ENCODE measurements around the gene RHOBTB3.
"Not testable (repeated sequence)": the region's sequence is repeated elsewhere in the genome, so short reads cannot be mapped to it uniquely, and the experiment has no call there.

RHOBTB3 gene

DNA sequence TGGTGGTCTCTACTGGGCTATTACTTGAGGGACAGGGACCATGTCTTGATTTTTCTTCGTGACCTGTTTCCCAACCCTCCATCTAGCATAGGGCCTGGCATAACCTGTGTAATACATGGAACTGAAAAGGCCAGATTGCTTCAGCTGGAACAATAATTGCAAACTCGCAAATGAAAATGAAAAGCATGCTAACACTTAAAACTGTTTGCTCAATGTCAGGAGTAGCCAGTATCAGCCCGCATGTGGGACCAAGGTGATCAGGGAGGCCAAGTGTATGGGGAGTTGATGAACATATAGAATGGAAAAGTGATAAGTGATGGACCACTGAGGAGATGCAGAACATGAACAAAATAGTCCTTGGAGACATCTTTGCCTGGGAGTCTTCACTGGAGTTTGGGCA is 66.2 kb downstream of the RHOBTB3 start:
- FAIRE-seq (no peak), DNase-seq (ENCODE audit: low spot score) (no peak)

DNA sequence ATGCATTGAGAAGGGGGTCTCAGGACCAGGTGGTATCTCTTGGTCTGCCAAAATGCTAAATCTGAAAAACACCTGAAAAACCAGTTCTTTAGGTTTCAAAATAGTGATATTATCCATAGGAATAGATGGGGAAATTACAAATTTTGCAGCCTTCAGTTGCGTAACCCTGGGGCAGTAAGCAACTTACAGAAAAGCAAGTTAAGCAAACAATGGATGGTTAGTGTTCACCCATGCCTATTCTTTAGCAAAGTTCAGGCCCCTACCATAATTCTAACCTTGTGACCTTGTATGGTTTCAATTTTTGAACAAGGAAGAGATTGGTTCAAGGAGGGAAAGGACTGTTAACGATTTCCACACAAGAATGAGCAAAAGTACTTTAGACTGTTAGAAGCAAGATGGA is 66.9 kb downstream of the RHOBTB3 start:
- DNase-seq (ENCODE audit: low spot score) = no peak
- FAIRE-seq = no peak

GRCh38 chr5:95798545-95798944 is 67.4 kb downstream of the RHOBTB3 start:
- FAIRE-seq (no peak), DNase-seq (ENCODE audit: low spot score) (no peak)

DNA sequence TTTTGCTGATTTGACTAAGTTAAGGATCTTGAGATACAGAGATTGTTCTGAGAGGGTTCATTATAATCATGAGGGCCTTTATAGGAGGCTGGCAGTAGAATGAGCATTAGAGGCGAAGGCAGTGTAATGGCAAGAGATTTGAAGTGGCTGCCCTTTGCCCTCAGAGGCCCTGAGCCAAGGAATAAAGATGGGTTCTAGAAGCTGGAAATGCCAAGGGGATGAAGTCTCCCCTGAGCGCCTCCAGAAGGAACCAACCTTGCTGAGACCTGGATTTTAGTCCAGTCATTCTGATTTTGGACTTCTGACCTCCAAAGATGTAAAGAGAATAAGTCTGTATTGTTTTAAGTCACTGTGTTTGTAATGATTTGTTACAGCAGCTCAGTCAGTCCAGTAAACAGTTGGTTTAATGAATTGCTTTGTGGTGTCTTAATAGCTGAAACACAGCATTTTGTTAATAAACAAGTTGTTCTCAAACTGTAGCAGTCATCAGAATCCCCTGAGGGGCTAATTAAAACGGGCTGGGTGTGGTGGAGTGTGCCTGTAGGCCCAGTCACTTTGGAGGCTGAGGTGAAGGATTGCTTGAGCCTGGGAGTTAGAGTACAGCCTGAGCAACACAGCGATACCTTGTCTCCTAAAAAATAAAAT is 68.2 kb downstream of the RHOBTB3 start:
- FAIRE-seq = no peak
- no peak for DNase-seq (ENCODE audit: low spot score)

- FAIRE-seq = no peak
- no peak for DNase-seq (ENCODE audit: low spot score)
Observed at GRCh38 chr5:95800553-95800952, 69.4 kb downstream of the RHOBTB3 start.

- no peak for FAIRE-seq
- DNase-seq (ENCODE audit: low spot score) = no peak
Observed at GRCh38 chr5:95801532-95801931, 70.4 kb downstream of the RHOBTB3 start.

GRCh38 chr5:95801961-95802360 is 70.8 kb downstream of the RHOBTB3 start:
- FAIRE-seq = no peak

DNA sequence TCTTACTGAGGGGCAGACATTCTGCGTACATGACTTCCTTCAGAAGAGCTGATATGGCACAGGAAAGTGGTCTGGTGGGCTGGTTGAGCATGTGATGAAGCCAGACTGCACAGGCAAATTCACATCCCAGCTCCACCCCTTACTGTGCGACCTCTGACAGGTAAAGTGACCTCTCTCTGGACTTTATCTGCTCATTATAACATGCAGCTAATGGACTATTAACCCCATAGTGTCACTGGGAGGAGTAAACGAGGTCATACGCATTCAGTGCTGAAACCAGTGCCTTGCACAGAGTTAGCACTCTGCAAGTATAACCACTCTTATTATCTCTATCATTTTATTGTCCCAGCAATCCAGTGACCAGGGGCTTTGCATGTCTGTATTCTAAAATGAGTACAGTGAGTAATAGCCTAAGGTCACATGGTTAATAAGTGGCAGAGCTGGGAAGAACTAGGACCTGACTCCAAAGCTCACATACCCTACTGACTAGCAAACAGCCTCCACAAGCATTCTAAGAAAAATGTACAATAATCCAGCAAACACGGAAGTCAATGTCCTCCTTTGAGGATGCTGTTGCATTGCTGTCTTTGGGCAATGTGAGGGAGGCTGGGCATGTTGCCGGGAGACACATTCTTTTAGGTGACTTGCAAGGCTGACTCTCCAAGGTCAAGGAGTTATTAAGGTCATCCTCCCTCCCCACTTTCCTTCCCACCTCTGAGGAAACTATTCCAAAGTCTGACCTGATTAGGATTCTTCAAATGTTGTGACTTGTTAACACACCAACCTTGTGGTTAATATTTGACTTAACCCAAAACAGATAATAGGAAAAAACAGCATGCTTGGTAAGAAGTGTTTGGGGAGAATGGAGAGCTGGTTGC is 72.4 kb downstream of the RHOBTB3 start:
- FAIRE-seq (no peak), DNase-seq (ENCODE audit: low spot score) (peak; percentile 43)

More at GRCh38 chr5:95801961-95802360, 70.8 kb downstream of the RHOBTB3 start:
- DNase-seq (ENCODE audit: low spot score) = no peak

DNA sequence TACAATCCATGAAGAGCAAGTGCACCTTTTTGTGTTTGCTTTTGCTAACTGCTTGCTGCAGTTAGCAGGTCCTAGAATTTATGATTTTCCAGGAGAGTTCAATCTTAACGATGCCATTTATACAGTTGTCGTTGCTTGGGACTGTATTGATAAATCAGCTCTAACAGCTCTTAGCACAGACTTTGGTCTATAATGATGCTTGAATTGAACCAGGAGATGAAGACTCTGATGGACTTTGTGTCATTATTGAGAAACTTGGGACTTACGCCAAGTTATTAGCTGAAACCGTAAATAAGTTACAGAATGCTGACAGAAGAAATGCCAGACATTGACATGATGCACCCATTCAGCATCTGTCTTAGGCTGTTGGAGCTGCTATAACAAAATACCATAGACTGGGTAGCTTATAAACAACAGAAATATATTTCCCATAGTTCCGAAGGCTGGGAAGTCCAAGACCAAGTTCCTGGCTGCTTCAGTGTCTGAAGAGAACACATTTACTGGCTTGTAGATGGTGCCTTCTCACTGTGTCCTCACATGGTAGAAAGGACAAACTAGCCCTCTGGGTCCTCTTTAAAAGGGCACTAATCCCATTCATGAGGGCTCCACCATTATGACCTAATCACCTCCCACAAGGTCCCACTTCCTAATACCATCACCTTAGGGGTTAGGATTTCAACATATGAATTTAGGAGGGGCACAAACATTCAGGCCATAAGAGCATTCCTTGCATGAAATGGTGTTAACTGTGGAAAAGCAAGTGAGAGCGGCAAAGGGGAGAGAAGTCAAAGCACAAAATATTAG is 73.8 kb downstream of the RHOBTB3 start:
- DNase-seq (ENCODE audit: low spot score) = no peak
- FAIRE-seq = no peak

DNA sequence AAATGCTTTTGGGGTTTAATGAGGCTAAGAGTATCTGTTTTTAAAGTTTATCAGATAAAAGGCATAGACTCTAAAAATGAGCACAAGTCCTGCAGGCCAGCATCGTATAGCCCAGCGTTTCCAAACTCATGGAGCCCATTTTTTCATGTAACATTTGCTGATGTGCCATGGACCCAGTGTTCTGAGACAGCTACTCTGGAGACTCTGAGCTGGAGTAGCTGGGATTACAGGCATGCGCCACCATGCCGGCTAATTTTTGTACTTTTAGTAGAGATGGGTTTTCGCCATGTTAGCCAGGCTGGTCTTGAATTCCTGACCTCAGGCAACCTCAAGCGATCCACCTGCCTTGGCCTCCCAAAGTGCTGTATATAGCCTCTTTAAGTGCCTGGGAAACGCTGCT is 75.6 kb downstream of the RHOBTB3 start:
- FAIRE-seq = no peak

DNA sequence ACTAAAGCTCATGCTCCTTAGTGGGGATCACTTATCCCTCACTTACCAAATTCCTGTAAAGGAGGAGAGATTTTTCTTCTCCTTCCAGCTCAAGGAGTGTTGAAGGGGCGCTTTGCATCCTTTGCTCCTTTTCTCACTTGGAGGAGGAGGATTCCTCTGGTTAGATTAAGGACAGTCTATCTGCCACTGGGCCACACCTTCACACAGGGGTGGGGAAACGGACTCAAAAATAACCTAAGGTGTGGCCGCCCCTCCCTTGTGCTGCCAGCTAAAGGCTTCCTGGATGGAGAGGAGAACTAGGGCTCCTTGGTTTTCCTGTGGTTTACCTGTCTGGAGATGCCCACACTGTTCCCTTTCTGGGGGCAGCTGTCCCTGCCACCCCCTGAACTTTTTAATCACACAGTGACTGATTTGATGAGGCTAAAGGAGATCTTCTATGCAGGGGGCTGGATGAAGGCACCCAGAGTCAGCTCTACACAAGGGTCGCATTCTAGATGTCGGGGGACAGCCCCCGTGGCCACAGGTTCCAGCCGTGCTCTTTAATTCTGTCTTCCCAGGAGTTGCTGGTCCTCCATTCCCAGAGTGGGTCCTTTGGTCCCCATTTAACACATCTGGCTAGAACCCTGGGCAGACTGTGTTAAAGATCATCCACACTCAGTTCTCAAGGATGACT is 77.0 kb downstream of the RHOBTB3 start:
- DNase-seq (ENCODE audit: low spot score) (no peak), FAIRE-seq (no peak)

More for the DNA sequence above, 75.6 kb downstream of the RHOBTB3 start:
- DNase-seq (ENCODE audit: low spot score) = no peak

DNA sequence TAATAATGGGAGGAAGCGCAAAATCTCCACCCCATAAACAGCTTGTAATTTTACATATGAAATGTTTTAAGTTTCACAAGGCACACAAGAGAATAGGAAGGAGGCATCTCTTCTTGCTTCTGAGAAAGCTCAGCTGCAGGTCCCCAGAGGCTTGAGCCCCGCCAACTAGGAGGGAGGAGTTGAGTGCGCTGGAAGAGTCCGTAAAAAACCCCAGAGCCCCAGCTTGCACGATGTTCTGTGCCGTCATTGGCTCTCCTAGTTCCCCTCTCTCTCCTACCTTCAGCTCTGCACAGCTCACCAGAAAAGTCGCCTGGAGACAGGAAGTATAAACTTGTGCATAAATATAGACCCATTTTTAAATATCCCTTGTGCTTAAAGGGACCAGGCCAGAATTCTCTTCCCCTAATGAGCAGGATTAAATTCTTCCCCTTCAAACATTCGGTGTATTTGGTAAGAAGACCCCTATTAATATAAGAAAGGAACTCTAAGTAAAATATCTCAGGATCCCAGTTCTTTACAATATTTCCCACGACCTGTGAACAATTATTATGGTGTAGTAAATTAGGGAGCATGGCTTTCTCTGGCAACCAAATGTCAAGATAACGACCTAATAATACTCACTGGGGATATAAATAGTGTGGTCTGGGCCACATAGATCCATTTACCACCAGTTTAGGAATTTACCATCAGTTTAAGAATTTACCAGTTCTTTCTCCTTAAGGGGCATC is 77.7 kb downstream of the RHOBTB3 start:
- FAIRE-seq (no peak), DNase-seq (ENCODE audit: low spot score) (no peak)

GRCh38 chr5:95809414-95809960 is 78.4 kb downstream of the RHOBTB3 start:
- no peak for FAIRE-seq
- DNase-seq (ENCODE audit: low spot score) = no peak

GRCh38 chr5:95810305-95811125 is 79.4 kb downstream of the RHOBTB3 start:
- FAIRE-seq (no peak), DNase-seq (ENCODE audit: low spot score) (no peak)

- not testable (repeated sequence) for FAIRE-seq
- DNase-seq (ENCODE audit: low spot score) = peak; percentile 35
Observed at GRCh38 chr5:95811126-95811423, 79.9 kb downstream of the RHOBTB3 start.

GRCh38 chr5:95811461-95812073 is 80.4 kb downstream of the RHOBTB3 start:
- DNase-seq (ENCODE audit: low spot score); FAIRE-seq: not testable (repeated sequence)

DNA sequence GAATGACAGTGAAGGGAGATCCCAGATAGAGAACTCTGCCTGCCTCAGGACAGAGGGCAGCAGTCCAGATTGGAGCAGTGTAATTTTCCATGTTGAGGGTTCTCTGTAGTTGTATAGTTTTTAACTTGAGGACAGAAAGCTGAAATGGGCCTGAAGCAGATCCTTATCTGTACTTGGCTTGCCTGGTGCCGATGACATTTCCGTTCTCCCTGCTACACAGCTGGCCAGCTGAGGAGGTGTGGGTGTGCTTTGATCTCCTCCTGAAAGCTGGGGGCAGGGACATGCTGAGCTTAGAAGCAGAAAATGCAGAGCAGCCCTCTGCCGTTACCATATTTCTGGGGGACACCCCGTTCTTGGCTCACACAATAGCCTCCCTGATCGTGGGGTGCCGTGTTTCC is 80.9 kb downstream of the RHOBTB3 start:
- no peak for FAIRE-seq

DNA sequence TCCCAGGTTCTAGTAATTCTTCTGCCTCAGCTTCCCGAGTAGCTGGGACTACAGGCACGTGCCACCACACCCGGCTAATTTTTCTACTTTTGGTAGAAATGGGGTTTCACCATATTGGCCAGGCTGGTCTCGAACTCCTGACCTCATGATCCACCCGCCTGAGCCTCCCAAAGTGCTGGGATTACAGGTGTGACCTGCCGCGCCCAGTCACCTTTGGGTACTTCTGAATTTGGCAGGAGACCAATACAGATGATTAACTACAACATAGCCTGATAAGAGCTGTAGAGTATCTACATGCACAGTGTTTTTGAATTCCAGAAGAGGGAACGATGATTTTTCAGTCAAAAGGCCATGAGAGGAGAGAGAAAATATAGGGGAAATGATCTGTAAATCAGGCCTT is 81.9 kb downstream of the RHOBTB3 start:
- not testable (repeated sequence) for FAIRE-seq; DNase-seq (ENCODE audit: low spot score)

More for the DNA sequence above, 80.9 kb downstream of the RHOBTB3 start:
- DNase-seq (ENCODE audit: low spot score) = no peak

- FAIRE-seq (no peak), DNase-seq (ENCODE audit: low spot score) (no peak)
Observed at GRCh38 chr5:95815155-95815729, 84.1 kb downstream of the RHOBTB3 start.

All from RCC 7860 (cell line).